ENCODE measurements around the gene ITPR2.

ITPR2 gene

GRCh38 chr12:26576266-26576665 lies 256.7 kb downstream of the ITPR2 start:
- FAIRE-seq, result no peak
- TF ChIP-seq POLR2A (IDR thresholded peaks at IDR 0.05; ENCODE audit: low read depth, low read length), result no peak
- TF ChIP-seq POLR2AphosphoS5 (IDR thresholded peaks at IDR 0.05; ENCODE audit: low read depth, low read length), result no peak
- TF ChIP-seq TAF1 (IDR thresholded peaks at IDR 0.05; ENCODE audit: borderline replicate concordance, low read depth, low read length), result no peak
- DNase-seq (ENCODE audit: insufficient read length), result no peak

- FAIRE-seq, result peak; percentile 36
- DNase-seq (ENCODE audit: insufficient read length), result no peak
- no peak for TF ChIP-seq POLR2AphosphoS5 (IDR thresholded peaks at IDR 0.05; ENCODE audit: low read depth, low read length)
- no peak for TF ChIP-seq POLR2A (IDR thresholded peaks at IDR 0.05; ENCODE audit: low read depth, low read length)
- no peak for TF ChIP-seq TAF1 (IDR thresholded peaks at IDR 0.05; ENCODE audit: borderline replicate concordance, low read depth, low read length)
These were observed 259.6 kb downstream of the ITPR2 start for GRCh38 chr12:26573225-26573909.

GRCh38 chr12:26572137-26572536 lies 260.9 kb downstream of the ITPR2 start:
- no peak for FAIRE-seq
- TF ChIP-seq POLR2A (IDR thresholded peaks at IDR 0.05; ENCODE audit: low read depth, low read length), result no peak
- TF ChIP-seq POLR2AphosphoS5 (IDR thresholded peaks at IDR 0.05; ENCODE audit: low read depth, low read length), result no peak
- no peak for TF ChIP-seq TAF1 (IDR thresholded peaks at IDR 0.05; ENCODE audit: borderline replicate concordance, low read depth, low read length)

DNA sequence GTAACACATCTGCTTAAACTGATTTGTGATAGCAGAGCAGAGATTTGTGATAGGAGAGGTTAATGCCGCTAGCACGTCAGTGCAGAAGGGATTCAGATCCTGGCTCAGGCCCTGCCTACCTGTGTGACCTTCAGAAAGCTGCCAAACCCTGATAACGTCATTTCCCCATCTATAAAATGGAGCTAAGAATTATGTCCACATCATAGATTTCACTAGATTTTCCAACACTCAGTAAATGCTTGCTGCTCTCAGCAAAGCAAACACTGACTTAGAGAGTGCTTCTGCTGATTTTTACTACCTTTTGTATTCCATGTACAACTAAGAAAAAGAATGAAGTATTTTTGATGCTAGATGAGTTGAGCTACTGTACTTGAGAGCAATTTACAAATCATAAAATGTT lies 261.4 kb downstream of the ITPR2 start:
- TF ChIP-seq POLR2AphosphoS5 (IDR thresholded peaks at IDR 0.05; ENCODE audit: low read depth, low read length) (no peak), TAF1 (IDR thresholded peaks at IDR 0.05; ENCODE audit: borderline replicate concordance, low read depth, low read length) (no peak), POLR2A (IDR thresholded peaks at IDR 0.05; ENCODE audit: low read depth, low read length) (no peak)
- no peak for DNase-seq (ENCODE audit: insufficient read length)
- no peak for FAIRE-seq

More at GRCh38 chr12:26572137-26572536, 260.9 kb downstream of the ITPR2 start:
- DNase-seq (ENCODE audit: insufficient read length), result no peak

GRCh38 chr12:26567126-26567525 lies 265.9 kb downstream of the ITPR2 start:
- TF ChIP-seq TAF1 (IDR thresholded peaks at IDR 0.05; ENCODE audit: borderline replicate concordance, low read depth, low read length), result no peak
- no peak for TF ChIP-seq POLR2AphosphoS5 (IDR thresholded peaks at IDR 0.05; ENCODE audit: low read depth, low read length)
- TF ChIP-seq POLR2A (IDR thresholded peaks at IDR 0.05; ENCODE audit: low read depth, low read length), result no peak
- FAIRE-seq, result no peak

DNA sequence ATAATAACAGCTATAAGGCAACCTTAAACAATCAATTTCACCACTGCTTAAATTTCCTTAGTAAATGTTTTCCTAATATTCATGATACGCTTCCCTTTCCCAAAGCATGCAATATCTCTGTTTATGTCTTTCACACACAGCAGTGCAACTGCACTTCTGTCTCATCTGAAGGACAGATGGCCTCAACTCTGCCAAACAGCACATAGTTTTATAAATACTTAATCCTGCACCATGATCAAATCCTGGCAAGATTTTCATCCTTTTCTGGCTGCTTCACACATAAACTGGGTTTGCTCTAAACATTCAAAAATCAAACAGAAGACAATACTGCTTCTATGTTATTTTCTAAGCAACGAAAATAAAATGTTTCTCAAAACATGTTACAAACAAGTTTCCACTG lies 266.3 kb downstream of the ITPR2 start:
- FAIRE-seq (no peak), DNase-seq (ENCODE audit: insufficient read length) (no peak)
- TF ChIP-seq POLR2AphosphoS5 (IDR thresholded peaks at IDR 0.05; ENCODE audit: low read depth, low read length) (no peak), POLR2A (IDR thresholded peaks at IDR 0.05; ENCODE audit: low read depth, low read length) (no peak)

More at GRCh38 chr12:26567126-26567525, 265.9 kb downstream of the ITPR2 start:
- DNase-seq (ENCODE audit: insufficient read length), result no peak

- FAIRE-seq (no peak), DNase-seq (ENCODE audit: insufficient read length) (no peak)
- TF ChIP-seq TAF1 (IDR thresholded peaks at IDR 0.05; ENCODE audit: borderline replicate concordance, low read depth, low read length), result no peak
- TF ChIP-seq POLR2A (IDR thresholded peaks at IDR 0.05; ENCODE audit: low read depth, low read length), result no peak
- no peak for TF ChIP-seq POLR2AphosphoS5 (IDR thresholded peaks at IDR 0.05; ENCODE audit: low read depth, low read length)
These were observed 266.8 kb downstream of the ITPR2 start for GRCh38 chr12:26566186-26566585.

DNA sequence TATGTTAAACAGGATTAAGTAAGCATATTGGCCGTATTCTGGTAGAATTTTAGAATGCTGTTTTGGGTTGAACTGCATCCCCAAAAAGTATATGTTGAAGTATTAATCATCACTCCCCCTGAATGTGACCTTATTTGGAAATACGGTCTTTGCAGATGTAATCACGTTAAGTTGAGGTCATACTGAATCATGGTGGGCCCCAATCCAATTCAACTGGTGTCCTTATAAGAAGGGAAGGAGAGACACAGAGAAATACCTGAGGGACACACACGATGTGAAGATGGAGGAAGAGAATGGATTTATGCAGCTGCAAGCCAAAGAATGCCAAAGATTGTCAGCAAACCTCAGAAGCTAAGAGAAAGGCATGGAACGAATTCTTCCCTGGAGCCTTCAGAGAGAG lies 268.6 kb downstream of the ITPR2 start:
- no peak for FAIRE-seq

GRCh38 chr12:26563552-26563951 lies 269.4 kb downstream of the ITPR2 start:
- TF ChIP-seq POLR2A (IDR thresholded peaks at IDR 0.05; ENCODE audit: low read depth, low read length) (no peak), TAF1 (IDR thresholded peaks at IDR 0.05; ENCODE audit: borderline replicate concordance, low read depth, low read length) (no peak), POLR2AphosphoS5 (IDR thresholded peaks at IDR 0.05; ENCODE audit: low read depth, low read length) (no peak)
- DNase-seq (ENCODE audit: insufficient read length) (no peak), FAIRE-seq (no peak)

More for the DNA sequence above, 268.6 kb downstream of the ITPR2 start:
- DNase-seq (ENCODE audit: insufficient read length), result no peak
- TF ChIP-seq POLR2AphosphoS5 (IDR thresholded peaks at IDR 0.05; ENCODE audit: low read depth, low read length) (no peak), POLR2A (IDR thresholded peaks at IDR 0.05; ENCODE audit: low read depth, low read length) (no peak), TAF1 (IDR thresholded peaks at IDR 0.05; ENCODE audit: borderline replicate concordance, low read depth, low read length) (no peak)

DNA sequence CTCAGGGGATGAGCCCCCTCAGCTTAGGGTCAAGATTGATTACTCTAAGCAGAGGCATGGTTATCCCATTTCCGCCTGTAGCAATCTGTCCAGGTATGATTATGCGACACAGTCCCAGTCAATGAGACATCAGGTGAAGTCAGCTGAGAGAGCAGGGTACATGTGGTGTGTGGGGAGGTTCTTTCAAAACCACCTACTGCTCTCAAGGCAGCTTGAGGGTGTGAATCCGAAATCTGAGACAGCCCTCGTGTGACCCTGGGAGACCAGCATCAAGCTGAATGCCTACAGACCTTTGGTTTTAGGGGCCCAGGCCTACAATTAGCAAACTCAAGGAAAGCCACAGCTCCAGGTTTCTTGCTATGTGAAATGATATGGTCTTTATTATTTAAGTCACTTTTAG lies 275.7 kb downstream of the ITPR2 start:
- no peak for TF ChIP-seq TAF1 (IDR thresholded peaks at IDR 0.05; ENCODE audit: borderline replicate concordance, low read depth, low read length)
- no peak for DNase-seq (ENCODE audit: insufficient read length)
- FAIRE-seq, result no peak

GRCh38 chr12:26556916-26557315 lies 276.1 kb downstream of the ITPR2 start:
- FAIRE-seq, result no peak
- TF ChIP-seq POLR2A (IDR thresholded peaks at IDR 0.05; ENCODE audit: low read depth, low read length) (no peak), POLR2AphosphoS5 (IDR thresholded peaks at IDR 0.05; ENCODE audit: low read depth, low read length) (no peak), TAF1 (IDR thresholded peaks at IDR 0.05; ENCODE audit: borderline replicate concordance, low read depth, low read length) (no peak)
- DNase-seq (ENCODE audit: insufficient read length), result no peak

DNA sequence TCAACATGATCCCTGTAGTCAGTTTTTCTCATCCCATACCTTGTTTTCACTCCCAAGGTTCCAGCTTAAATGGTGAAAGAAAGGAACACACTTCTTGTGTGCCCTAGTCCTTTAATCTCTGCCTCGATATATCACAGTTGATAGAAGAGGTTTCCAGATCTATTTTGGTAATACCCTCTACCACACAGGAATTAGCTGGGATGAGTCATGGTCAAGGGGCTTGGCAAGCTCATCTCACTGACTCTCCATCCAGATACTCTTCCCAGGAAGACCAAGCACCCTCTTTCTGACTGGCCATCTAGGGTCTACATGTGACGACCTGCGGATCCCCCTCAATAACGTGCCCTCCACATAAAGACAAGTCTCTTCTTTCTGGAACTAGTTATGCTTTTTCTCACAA lies 277.9 kb downstream of the ITPR2 start:
- DNase-seq (ENCODE audit: insufficient read length) (no peak), FAIRE-seq (no peak)
- no peak for TF ChIP-seq POLR2A (IDR thresholded peaks at IDR 0.05; ENCODE audit: low read depth, low read length)
- TF ChIP-seq TAF1 (IDR thresholded peaks at IDR 0.05; ENCODE audit: borderline replicate concordance, low read depth, low read length), result no peak
- no peak for TF ChIP-seq POLR2AphosphoS5 (IDR thresholded peaks at IDR 0.05; ENCODE audit: low read depth, low read length)

Data from GM12892 (cell line).